ENCODE results near the gene TOLLIP.
A peak's percentile ranks its signal among the peaks of the same experiment; 100 is the strongest.

TOLLIP gene

DNA sequence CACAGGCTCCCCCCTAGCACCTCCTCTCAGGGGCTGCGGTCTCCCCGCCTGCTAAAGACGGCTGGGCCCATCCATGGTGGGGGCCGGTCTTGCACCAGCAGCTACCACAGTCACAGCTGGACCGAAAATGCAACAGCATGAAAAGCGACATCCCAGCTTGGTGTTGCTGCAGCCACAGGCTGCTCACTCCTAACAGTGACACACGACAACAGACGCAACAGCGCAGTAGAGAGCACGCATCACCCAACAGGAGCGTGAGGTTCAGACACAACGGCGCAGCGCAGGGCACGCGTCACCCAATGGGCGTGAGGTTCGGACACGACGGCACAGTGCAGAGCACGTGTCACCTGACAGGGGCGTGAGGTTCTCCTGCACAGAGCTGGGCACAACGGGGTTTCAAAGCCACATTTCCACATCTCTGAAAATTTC, 24.1 kb downstream of the TOLLIP start:
- no peaks in the 10 kb centered on the region for H3K4me1 Mint-ChIP-seq (ENCODE audit: low read depth in 2 of 2)
- no peak overlapping the region for H3K27ac Mint-ChIP-seq
- no peaks in the 10 kb centered on the region for H3K9me3 Mint-ChIP-seq
- H3K36me3 Mint-ChIP-seq (ENCODE audit: insufficient read depth) = peaks cover 54% of the 10 kb centered on the region
- H3K4me3 Mint-ChIP-seq = no peak overlapping the region
- ATAC-seq (replicated peaks) (no peak), DNase-seq (no peak)
- H3K27me3 Mint-ChIP-seq = no peaks in the 10 kb centered on the region

DNA sequence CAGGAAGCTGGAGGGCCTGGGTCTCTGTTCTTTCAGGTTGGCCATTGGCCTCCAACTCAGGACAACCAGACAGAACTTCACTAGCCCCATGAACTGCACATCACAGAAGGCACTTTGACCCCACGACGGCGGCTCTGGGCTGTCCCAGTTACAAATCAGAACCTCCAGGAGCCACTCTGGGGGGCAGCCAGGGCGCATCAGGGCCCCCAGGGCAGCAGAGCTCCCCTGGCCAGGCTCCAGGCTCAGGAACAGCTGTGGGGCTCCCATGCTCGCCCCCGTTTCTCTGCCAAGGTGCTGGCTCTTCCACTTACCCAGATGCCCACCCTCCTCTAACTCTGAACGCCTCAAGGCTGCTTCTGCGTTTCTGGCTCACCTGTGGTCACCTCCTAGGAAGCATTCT, 25.5 kb downstream of the TOLLIP start:
- Mint-ChIP-seq H3K9me3 (no peaks in the 10 kb centered on the region), H3K27me3 (no peaks in the 10 kb centered on the region), H3K4me3 (no peak overlapping the region), H3K4me1 (ENCODE audit: low read depth in 2 of 2) (no peaks in the 10 kb centered on the region), H3K27ac (peak overlapping the region in 1 of 2 donors; percentile 55), H3K36me3 (ENCODE audit: insufficient read depth) (peaks cover 45% of the 10 kb centered on the region)
- ATAC-seq (replicated peaks) (no peak), DNase-seq (no peak)

DNA sequence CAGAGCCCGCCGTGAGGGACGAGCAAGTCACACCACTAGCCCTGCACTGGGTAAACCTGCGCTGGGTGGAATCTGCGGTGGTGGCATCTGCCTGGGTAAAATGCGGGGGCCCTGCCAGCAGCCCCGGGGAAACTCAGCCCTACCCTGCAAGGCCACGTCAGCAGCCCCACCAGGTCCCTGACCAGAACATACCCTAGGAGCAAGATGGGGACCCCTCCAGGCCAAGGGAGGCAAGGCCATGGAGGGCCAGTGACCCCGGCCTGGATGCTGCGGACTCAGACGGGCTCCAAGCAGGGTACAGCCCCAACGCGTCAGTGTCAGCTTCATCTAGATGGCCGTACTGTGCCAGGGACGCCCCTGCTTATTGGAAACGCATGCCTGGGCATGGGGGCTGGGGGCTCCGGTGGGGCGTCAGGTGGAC, 26.3 kb downstream of the TOLLIP start:
- Mint-ChIP-seq H3K4me1 (ENCODE audit: low read depth in 2 of 2) (no peaks in the 10 kb centered on the region), H3K36me3 (ENCODE audit: insufficient read depth) (peaks cover 41% of the 10 kb centered on the region), H3K27ac (no peak overlapping the region), H3K27me3 (no peaks in the 10 kb centered on the region), H3K9me3 (no peaks in the 10 kb centered on the region), H3K4me3 (no peak overlapping the region)
- ATAC-seq (replicated peaks) (no peak), DNase-seq (no peak)

DNA sequence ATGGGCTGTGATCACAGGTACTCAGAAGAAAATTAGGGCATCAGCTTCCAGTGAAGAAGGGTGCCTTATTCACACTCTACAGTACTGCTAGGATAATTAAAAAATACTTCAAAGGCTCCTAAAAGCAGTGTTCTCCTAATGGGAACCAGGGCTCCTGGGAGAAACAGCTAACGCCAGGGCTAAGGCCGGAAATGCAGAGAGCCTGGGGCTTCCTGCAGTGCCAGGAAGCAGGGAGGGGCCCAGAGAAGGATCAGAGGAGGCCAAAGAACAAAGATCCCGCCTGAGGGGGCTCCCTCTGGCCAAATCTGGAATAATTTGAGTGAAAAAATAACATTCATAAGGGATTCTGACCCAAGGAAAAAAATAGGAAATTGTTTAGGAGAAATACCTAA, 27.5 kb downstream of the TOLLIP start:
- H3K4me3 Mint-ChIP-seq = no peak overlapping the region
- H3K36me3 Mint-ChIP-seq (ENCODE audit: insufficient read depth) = peaks cover 40% of the 10 kb centered on the region

DNA sequence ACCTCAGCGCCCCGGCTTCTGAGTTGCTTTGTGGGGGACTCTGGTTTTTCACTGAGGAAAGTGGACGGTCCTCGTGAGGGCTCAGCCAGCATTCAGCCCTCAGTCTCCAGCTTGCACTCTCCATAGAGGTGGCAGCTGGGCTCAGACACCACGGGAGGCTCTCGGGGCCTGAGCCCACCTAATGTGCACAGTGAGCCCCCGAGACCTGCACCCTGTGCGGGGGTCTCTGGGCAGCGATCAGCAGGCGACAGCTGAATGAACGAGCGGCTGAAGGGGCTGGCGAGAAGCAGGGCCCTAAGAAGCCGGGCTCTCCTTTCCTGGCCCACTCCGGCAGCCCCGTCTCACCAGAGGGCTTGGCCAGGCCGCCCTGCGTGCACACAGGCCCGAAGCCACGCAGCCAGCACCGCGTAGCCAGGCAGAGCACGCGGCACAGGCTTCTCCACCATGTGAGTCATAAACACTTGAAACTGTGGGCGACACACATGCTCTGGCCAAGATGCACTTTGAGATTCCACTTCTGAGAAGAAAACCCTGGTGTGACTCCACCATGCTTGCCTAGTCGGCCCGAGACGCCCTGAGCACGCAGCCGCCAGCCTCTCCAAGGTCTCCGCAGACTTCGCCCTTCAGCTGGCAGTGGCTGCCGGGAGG, 28.0 kb downstream of the TOLLIP start:
- DNase-seq (no peak), ATAC-seq (replicated peaks) (no peak)
- Mint-ChIP-seq H3K4me1 (ENCODE audit: low read depth in 2 of 2) (peaks cover 0 to 6% of the 10 kb centered on the region in 2 donors), H3K9me3 (no peaks in the 10 kb centered on the region), H3K27me3 (no peaks in the 10 kb centered on the region), H3K27ac (no peak overlapping the region), H3K36me3 (ENCODE audit: insufficient read depth) (peaks cover 36% of the 10 kb centered on the region), H3K4me3 (no peak overlapping the region)

More for the DNA sequence above, 27.5 kb downstream of the TOLLIP start:
- ATAC-seq (replicated peaks) = no peak
- Mint-ChIP-seq H3K9me3 (no peaks in the 10 kb centered on the region), H3K27ac (no peak overlapping the region), H3K4me1 (ENCODE audit: low read depth in 2 of 2) (peaks cover 0 to 4% of the 10 kb centered on the region in 2 donors), H3K27me3 (no peaks in the 10 kb centered on the region)
- no peak for DNase-seq

DNA sequence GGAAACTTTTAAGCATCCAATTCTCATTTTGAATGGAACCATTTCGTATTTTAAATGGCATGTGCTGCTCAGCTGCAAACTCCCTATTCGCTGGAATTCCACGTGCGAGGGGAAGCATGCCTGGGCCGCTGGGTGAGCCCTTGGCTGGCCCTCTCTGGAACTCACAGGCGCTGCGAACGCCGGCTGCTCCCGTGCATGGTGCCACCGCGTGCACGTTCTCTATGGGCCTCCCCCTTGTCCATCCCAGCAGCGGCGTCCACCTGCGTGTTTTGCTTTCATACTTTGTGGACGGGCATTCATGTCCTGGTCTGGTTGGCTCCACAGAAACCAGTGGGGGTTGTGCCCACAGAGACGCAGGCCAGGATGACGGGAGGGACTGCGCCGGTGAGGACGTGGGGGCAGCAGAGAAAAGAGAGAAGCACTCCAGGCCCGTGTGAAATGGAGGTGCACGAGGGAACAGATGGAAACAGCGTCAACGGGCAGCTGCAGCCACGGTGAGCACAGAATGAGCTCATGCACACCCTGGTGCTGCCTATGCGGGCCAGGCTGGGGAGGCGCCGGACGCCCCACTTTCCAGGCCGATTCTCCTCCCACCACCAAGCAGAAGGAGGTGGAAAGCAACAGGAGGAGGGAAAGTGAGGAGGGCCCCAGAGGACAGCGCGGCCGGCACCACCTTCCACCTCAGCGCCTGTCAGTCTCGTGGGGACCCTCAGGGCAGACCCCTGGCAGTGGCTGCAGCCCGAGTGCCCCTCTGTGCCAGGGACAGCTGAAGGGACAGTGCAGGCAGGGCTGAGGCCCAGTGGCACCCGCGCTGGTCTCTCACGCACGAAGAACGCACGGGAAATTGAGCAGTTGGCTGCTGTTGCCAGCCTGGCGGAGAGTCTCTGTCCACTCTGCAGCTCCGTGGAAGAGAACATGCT, 29.1 kb downstream of the TOLLIP start:
- H3K27ac Mint-ChIP-seq = no peak overlapping the region
- no peaks in the 10 kb centered on the region for H3K27me3 Mint-ChIP-seq
- H3K36me3 Mint-ChIP-seq (ENCODE audit: insufficient read depth) = peaks cover 30% of the 10 kb centered on the region
- H3K4me3 Mint-ChIP-seq = no peak overlapping the region
- peaks cover 0 to 8% of the 10 kb centered on the region in 2 donors for H3K4me1 Mint-ChIP-seq (ENCODE audit: low read depth in 2 of 2)
- ATAC-seq (replicated peaks) (no peak), DNase-seq (no peak)
- H3K9me3 Mint-ChIP-seq = no peaks in the 10 kb centered on the region

DNA sequence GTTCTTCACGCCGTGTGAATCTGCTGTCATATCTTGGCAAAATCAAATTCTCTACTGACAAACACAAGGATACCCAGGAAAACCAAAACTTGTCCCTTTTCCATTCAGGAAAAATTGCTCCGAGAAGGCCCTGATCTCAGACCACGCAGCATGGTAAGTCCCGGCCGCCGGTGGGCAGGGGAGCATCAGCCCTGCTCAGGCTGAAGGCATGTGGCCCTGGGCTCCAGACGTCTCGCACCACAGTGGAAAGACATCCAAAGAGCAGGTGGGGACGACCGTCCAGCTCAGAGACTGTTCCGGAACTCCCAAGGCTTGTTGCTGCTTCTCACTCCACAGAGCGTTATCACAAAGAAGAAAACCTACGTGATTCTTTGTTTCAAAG, 29.8 kb downstream of the TOLLIP start:
- peaks cover 30% of the 10 kb centered on the region for H3K36me3 Mint-ChIP-seq (ENCODE audit: insufficient read depth)
- H3K4me3 Mint-ChIP-seq = no peak overlapping the region
- DNase-seq (no peak), ATAC-seq (replicated peaks) (no peak)
- no peaks in the 10 kb centered on the region for H3K27me3 Mint-ChIP-seq
- no peaks in the 10 kb centered on the region for H3K9me3 Mint-ChIP-seq
- no peak overlapping the region for H3K27ac Mint-ChIP-seq
- peaks cover 0 to 8% of the 10 kb centered on the region in 2 donors for H3K4me1 Mint-ChIP-seq (ENCODE audit: low read depth in 2 of 2)

DNA sequence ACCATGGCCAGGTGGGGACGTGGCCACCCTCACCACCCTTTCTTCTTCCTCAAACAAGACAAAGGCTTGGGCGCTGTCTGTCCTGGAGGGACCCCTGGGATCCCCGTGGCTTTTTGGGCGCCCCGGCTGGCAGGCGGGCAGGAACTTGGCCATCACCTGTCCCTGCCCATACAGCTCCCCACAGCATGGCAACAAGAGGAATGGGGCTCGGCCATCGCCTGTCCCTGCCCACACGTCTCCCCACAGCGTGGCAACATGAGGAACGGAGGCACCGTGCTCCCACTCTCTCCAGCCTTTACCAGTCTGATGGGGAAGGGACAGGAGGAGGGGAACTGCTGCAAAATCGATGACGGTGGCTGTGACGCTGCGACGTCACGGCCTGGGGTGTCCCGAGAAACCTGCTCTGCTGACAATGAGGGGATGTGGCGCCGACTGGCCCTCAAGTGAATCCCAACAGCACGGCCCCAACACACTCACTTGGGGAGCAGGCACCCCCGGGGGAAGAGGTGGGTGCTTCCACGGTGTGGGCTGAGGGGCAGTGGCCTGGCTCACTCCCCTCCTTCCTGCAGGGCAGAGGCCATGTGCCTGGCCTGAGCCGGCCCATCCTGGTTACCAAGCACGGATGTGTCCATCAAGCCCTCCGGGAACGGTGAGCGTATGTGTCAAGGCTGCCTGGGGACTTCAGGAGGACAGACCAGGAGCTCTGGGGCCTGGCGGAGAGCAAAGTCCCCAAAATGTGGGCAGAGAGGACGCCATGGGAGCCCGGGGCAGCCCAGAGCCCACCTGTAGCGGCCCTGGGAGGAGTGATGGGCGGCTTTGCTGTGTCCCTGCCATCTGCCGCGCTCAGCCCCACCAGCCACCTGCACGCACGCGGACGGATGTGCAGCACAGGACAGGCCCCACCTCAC, 30.4 kb downstream of the TOLLIP start:
- Mint-ChIP-seq H3K36me3 (ENCODE audit: insufficient read depth) (peaks cover 28% of the 10 kb centered on the region), H3K27me3 (no peaks in the 10 kb centered on the region), H3K9me3 (no peaks in the 10 kb centered on the region), H3K4me3 (no peak overlapping the region), H3K27ac (no peak overlapping the region), H3K4me1 (ENCODE audit: low read depth in 2 of 2) (peaks cover 0 to 8% of the 10 kb centered on the region in 2 donors)
- ATAC-seq (replicated peaks) (no peak), DNase-seq (no peak)

DNA sequence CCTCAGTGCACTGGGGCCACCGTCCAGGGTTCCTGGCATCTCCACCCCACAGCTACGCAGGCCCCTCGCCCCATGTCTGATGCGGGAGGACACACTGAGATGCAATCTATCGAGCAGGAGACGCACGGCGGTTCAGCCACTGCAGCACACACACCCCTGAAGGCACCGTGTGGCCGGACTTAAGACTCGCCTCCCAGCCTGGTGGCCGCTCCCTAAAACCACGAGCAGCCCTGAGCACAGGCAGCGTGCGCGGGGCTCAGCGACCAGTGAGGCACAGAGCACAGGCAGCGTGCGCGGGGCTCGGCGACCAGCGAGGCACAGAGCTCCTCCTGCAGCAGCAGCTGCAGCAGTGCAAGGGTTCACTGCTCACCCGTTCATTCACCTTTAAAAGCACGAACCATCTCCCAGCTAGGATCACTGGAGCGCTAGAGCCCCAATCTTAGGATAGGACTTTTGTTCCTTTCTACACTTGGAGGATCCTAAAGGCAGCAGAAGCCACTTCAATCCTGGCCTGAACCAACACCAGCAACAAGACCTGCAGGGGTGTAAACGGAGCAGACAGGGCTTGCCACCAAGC, 31.4 kb downstream of the TOLLIP start:
- H3K27ac Mint-ChIP-seq = peak overlapping the region; percentile 71 to 72
- no peak overlapping the region for H3K4me3 Mint-ChIP-seq
- peaks cover 0 to 8% of the 10 kb centered on the region in 2 donors for H3K4me1 Mint-ChIP-seq (ENCODE audit: low read depth in 2 of 2)
- no peaks in the 10 kb centered on the region for H3K9me3 Mint-ChIP-seq
- peaks cover 27% of the 10 kb centered on the region for H3K36me3 Mint-ChIP-seq (ENCODE audit: insufficient read depth)
- no peaks in the 10 kb centered on the region for H3K27me3 Mint-ChIP-seq
- no peak for ATAC-seq (replicated peaks)
- no peak for DNase-seq

DNA sequence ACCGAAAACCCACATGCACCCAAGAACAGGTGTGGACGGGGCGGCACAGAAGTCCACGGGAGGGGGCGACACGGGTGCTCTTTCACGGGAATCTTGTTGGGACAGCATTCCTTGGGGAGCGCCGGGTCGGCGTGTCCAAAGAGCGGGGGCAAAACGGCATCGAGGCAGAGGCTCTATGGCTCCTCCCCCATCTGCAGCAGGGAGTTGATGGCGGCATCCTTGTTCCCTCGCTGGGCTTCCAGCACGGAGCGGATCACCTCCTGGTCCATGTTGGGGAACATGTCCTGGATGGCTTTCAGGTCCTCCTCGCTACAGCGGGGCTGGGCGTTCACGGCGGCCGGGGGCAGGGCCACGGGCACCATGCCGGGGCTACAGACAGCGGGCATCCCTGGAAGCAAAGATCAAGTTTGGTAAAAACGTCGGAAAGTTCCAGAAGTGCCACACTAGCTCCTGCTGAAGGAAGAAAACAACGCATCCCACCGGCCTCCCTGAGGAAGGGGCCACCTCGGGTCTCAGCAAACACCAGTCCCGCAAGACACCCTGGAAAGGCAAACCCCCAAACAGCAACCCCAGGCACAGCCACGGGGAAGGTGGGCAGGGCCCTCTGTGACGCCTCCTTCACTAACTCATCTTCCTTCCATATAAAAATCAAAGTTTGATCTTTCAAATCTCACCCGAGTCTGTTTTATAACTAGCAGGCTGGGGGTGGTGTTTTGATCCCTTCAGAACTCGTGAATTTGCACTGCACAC, 32.4 kb downstream of the TOLLIP start:
- peaks cover 24% of the 10 kb centered on the region for H3K36me3 Mint-ChIP-seq (ENCODE audit: insufficient read depth)
- DNase-seq (no peak), ATAC-seq (replicated peaks) (no peak)
- H3K4me3 Mint-ChIP-seq = no peak overlapping the region
- H3K27ac Mint-ChIP-seq = peak overlapping the region; percentile 71 to 72
- H3K9me3 Mint-ChIP-seq = no peaks in the 10 kb centered on the region
- peaks cover 0 to 8% of the 10 kb centered on the region in 2 donors for H3K4me1 Mint-ChIP-seq (ENCODE audit: low read depth in 2 of 2)
- no peaks in the 10 kb centered on the region for H3K27me3 Mint-ChIP-seq

DNA sequence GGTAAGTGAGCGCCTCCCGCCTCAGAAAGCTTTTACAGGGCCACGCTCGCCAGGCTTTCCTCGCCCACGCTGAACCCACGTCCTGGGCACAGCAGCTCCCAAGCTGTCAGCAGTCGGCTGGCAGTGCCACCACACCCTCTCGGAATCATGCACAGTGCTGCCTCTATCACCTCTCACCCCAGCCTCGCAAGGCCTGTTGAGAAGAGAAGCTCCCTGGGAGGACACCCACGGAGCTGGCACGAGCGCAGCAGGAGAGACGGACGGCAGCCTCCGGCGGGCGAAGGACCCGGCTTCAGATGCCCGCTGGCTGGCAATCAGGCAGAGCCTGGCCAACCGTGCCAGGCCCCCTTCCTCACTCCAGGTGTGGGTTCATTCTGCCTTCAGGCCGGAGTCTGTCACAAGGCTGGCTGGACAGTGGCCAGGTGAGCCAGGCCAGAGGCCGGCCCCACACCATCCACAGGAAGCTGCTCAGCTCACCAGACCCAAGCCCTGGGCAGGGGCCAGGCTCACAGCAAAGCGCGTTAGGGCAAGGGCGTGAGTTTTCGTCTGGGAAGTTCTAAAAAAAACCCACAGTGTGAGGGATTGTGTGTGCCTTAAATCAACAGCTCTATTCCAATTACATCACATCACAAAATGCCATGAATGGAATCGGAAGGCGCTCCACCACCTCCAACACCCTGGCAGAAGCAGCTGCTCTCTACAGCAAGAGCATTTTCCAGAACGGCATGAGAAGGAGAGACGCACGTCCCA, 33.2 kb downstream of the TOLLIP start:
- no peaks in the 10 kb centered on the region for H3K27me3 Mint-ChIP-seq
- no peak overlapping the region for H3K27ac Mint-ChIP-seq
- H3K9me3 Mint-ChIP-seq = no peaks in the 10 kb centered on the region
- H3K36me3 Mint-ChIP-seq (ENCODE audit: insufficient read depth) = peaks cover 17% of the 10 kb centered on the region
- peaks cover 0 to 8% of the 10 kb centered on the region in 2 donors for H3K4me1 Mint-ChIP-seq (ENCODE audit: low read depth in 2 of 2)
- H3K4me3 Mint-ChIP-seq = no peak overlapping the region
- ATAC-seq (replicated peaks) = no peak
- DNase-seq = no peak

DNA sequence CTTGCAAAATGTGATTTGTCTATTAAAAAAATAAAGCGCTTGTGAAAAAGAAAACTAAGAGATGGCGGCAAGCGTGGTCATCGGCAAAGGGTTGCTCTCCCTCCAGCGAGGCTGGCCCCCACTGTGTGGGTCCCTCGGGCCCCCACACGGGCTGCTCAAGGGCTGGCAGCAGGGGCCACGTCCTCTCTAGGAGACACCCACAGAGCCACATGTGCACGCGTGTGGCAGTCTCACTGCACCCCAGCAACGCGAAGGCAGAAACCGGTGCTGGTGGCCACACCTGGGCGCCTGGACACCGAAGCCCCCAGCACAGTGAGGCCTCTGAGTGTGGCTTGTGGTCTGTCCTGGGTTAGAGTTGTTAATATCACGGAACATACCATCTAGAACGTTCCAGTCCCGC, 34.4 kb downstream of the TOLLIP start:
- Mint-ChIP-seq H3K36me3 (ENCODE audit: insufficient read depth) (peaks cover 11% of the 10 kb centered on the region), H3K4me3 (no peak overlapping the region), H3K4me1 (ENCODE audit: low read depth in 2 of 2) (peaks cover 0 to 8% of the 10 kb centered on the region in 2 donors), H3K9me3 (no peaks in the 10 kb centered on the region), H3K27me3 (no peaks in the 10 kb centered on the region), H3K27ac (no peak overlapping the region)
- DNase-seq (no peak), ATAC-seq (replicated peaks) (no peak)
